GM23338 (cell line): Measurements from ENCODE around the gene ROCK2. TPM values are rescaled to one million over a fixed set of nuclear protein-coding genes. Genes with fewer than 3 reads are reported as not detected.

Experiments used
- EZH2phosphoT487 ChIP-seq: fragments of 200-600 bp; sonication (generic); IDR thresholded peaks from one replicate; pipeline ENCODE4 v1.8.1; 2018; ENCODE audit warnings: antibody characterized with exemption; ENCODE audit not compliant: unreplicated experiment
- POLR2AphosphoS5 ChIP-seq: IDR thresholded peaks from 2 replicates; pipeline ENCODE4 v1.6.1; 2016; ENCODE audit warnings: antibody characterized with exemption, low read depth
- polyA plus RNA-seq: library from polyadenylated mRNA; unstranded; fragments of >200 nt; fragmentation: Nextera tagmentation; extraction: Ambion mirVana; gene quantifications from 2 replicates; pipeline ENCODE4 v1.2.1, GENCODE V29; 2016
- small RNA-seq: library from RNA; depleted of rRNA; stranded (forward); fragments of <200 nt; gene quantifications from one replicate; pipeline ENCODE3, GENCODE V24; 2014; ENCODE audit warnings: low replicate concordance
- total RNA-seq: library from RNA; depleted of rRNA; stranded (reverse); fragments of >200 nt; shearing (Covaris generic); gene quantifications from 2 replicates; pipeline ENCODE4 v1.2.3, GENCODE V29; 2014; rRNA removed

The ROCK2 gene
- total and polyA plus RNA-seq, 2 experiments from 2014 or later: 16.4 to 28.0 TPM

DNA sequence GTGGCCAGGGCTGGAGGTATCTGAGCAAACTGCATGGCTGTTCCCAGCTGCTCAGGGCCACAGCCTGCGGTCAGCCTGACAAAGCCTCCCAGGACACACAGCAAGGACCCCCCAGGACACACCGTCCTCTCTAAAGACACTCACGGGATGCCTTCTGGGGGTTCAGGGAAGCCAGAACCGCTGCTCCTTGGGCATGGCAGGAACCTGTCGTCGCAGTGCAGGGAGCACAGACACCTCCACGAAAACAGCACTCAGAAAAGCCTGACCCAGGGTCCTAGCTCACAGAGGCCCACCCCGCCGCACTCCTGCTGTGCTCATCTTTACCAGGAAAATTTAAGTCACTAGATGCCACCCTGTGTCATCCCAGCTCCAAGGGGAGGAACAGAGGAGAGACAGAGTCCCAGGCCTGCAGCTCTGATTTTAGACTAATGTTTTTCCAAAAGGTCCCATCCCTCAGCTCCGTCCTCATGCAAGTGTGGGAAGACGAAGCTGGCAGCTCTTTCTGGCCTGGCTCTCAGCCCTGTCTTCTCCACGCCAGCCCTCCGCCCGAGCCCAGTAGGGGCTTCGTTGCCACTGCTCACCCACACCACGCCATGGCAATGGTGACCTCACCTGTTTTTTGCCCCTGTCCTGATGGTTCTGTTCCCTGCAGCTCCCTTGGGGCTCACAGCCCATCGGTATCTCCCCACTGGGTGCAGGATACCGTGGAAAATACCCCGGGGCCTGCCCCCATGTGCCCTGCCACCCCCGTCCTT lies 213.1 kb downstream of the ROCK2 start (continued):
- TF ChIP-seq EZH2phosphoT487 (no peak), POLR2AphosphoS5 (no peak)

Small RNAs within 50 kb of the gene (small RNA-seq; reads per million reads assigned to genes)
- not detected for gene RNU6-1081P

Other genes with a start within 250 kb of the ROCK2 start
- gene SLC66A3, start 189.2 kb downstream of the ROCK2 start, total RNA-seq: 16.5 and 18.4 TPM in 2 replicates
- gene SLC66A3, start 189.2 kb downstream of the ROCK2 start, polyA plus RNA-seq: 13.7 TPM in 2 replicates
- 20.7 and 30.2 TPM in 2 replicates for gene E2F6, start 121.5 kb upstream of the ROCK2 start, total RNA-seq
- 11.9 and 16.9 TPM in 2 replicates for gene E2F6, start 121.5 kb upstream of the ROCK2 start, polyA plus RNA-seq
- 35.0 and 36.5 TPM in 2 replicates for gene GREB1, start 189.4 kb upstream of the ROCK2 start, total RNA-seq
- gene GREB1, start 189.4 kb upstream of the ROCK2 start, polyA plus RNA-seq: 12.0 and 12.2 TPM in 2 replicates